Islet of Langerhans (tissue), 1 donor: Measurements from ENCODE around the gene IFRD2.
"Not testable (repeated sequence)": the region's sequence is repeated elsewhere in the genome, so short reads cannot be mapped to it uniquely, and the experiment has no call there.

ENCODE experiments used
- FAIRE-seq: peaks from one replicate; lab custom pipeline; 2011; peaks lifted over from hg19 to GRCh38; lab: Jason Lieb, UNC

IFRD2 gene

DNA sequence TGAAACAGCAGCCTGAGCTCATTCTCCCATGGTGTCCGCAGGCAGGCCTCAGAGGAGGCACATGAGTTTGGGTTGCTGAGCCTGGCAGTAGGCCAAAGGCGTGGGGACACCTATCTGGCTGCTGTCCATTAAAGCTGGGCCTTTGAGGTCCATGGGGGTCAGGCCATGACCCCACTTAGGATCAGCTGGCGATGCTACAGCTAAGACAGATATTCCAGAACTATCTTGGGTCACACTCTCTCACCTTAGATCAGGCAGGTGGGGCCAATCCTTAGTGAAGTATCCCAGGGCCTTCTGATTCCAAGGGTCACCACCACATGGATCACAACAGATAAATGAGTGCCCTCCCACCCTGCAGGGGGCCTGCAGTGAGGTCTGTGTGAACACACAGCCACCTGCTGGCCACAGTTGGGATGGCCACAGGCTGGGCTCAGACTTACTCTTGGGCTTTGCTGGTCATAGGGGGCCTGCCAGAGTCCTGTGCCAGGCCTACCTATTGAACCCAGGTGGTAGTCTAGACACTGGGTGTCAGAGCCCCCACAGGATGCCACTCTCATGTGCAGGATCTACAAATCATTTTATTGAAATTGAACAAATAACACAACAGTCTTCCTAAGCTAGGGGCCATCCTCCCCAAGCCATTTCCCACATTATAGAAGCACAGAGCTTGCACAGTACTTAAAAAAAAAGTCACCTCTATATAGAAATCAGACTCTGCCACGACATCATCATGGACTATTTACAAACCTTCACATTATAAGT, 32.3 kb upstream of the IFRD2 start:
- no peak for FAIRE-seq

DNA sequence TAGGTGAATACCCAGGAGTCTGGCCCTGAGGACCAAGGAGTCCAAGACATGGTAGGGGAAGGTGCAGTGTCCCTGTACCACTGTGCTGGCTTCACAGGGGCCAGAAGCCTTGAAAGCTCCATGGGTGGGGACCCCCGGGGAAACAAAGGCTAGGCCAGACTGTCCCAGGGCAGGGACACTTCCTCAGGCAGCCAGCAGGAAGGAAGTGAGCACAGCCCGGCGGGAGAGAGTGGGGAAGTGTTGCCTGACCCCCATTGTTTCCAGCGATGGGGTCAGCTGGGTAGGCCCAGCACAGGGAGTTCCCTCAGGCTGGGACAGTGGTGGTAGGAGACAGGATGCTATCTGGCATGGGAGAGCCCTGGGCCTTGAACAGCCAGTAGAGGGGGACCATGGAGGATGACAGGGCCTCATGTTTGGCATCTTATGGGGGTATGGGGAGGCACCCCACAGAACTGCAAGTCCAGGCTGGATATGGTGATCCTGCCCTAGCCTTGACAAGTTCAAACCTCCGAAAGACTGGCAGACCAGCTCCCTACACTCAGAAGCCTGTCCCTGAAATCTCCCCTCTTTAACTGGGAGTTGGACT, 31.5 kb upstream of the IFRD2 start:
- FAIRE-seq = no peak

DNA sequence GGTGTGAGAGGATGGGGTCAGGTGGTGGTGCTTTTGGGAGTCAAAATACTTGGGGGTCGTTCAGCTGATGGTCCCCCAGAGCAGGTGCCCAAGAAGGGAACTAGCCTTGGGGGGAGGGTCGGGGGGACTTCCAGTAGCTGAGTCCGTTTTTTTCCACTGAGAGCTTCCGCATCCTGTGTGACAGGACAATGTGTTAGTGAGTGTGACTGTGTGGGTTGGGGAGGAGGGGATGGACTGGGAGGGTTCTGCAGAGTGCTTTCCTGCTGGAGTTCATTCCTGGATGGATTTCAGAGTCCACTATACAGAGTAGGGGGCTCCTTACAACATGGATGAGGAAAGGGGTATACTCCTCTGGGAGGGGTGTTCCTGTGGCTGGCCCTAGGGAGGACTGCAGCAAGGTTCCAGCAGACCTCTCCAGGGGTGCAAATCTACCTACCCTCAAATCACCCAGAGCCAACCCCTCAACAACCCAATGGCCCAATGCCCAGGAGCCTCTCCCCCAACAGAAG, 30.9 kb upstream of the IFRD2 start:
- no peak for FAIRE-seq

DNA sequence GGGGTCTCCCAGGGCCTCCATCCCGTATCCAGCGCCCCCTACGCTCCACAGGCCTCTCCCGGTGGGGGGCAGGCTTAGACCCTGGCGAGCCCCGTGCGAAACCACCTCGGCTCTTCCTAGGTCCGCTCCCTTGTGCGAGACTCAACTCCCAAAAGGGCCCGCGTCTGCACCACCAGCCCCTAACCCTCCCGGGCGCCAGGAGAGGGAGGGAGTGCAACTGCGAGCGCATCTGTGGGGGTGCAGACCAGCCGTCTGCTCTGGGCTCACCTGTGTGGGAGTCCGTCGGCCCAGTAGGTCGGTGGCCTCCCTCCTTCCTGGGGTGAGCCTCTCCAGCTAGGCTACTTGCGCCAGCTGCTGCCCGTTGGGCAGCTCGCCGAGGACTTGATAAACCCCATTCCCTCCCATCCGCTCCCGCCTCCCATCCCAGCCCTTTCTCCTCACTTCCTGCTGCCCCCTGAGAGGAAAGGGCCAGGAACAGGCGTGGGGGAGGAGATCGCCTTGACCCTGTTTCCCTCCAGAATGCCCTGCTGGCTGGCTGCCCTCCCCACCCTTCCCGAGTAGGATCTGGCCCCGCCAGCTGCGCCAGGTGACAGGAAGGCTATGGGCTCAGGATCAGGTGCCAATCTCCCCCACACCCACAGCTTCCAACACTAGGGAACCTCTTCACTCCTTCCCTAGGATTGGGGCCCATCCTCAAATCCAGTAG, 30.3 kb upstream of the IFRD2 start, which contains the start of gene HYAL2:
Gene HYAL2 (minus strand): TSS at position 360 of the 706 bp plus-strand sequence. CDS start 2,256 bp downstream, outside the sequence.
- no peak for FAIRE-seq

DNA sequence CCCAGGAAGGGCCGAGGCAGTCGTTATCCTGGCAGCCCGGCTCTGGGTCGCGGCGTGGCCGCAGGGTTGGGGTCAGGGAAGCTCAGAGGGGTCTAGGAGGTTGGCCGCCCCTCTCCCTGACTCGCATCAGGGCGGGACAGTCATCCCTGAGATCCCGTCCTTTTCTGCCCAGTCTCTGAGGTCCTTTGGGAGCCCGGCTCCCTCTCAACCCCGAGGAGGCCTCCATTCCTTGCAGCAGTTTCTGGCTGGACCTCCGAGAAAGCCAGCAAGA, 29.8 kb upstream of the IFRD2 start:
- FAIRE-seq = no peak

DNA sequence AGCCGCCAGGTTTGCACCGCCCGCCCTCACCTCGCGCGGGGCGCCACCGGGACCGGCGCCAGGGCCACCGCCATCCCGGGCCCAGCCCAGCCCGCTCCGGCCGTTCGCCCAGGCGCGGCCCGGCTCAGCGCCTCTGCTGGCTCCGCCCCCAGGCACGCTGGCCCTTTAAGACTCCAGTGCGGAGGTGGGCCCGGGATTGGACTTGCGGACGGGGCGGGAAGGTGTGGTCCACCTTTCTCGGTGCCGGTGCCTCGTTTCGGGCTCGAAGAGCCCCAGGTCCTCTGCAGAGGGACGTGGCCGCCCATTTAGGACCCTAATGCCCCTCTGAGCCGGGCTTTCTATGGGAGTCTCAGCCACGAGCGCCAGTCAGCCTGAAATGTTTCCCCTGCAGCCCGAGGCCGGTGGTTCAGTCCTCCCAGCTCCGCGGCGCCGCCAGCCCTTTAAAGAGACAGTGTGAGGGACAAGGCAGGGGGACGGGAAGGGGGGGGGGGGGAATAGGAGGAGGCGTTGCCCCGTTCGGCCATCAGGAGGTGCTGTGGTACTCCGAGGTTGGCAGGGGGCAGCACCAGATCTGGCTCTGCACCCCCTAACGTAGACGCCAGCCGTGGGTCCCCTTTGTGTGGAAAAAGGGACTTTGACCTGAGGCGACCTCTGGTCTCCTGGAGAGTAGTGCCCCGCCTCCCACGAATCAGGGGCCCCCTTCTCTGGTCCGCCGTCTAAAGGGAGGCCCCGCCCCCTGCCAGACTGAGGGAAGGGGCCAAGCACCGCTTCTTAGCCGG, 29.3 kb upstream of the IFRD2 start:
- no peak for FAIRE-seq

DNA sequence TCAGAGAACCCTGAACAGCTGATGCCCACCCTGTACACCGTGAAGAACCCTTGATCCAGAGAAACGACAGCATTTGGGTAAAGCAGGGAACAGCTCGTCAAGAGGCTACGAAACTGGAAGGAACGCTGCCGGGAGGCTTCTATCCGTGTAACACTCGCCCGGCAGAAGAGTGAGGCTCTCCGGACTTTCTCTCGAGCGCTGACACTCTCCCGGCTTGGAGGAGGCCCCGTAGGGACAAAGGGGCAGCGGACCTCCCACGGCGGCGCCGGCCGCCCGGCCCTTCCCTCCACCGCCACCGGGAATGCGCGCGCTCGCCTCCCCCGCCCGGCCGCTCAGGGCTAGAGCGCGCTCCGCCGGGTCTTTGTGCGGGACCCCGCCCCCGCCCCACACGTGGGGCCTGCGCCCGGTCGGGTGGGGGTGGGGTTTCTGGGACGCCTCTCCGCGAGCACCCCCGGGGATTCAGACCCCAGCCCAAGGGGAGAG, 28.7 kb upstream of the IFRD2 start:
- no peak for FAIRE-seq

DNA sequence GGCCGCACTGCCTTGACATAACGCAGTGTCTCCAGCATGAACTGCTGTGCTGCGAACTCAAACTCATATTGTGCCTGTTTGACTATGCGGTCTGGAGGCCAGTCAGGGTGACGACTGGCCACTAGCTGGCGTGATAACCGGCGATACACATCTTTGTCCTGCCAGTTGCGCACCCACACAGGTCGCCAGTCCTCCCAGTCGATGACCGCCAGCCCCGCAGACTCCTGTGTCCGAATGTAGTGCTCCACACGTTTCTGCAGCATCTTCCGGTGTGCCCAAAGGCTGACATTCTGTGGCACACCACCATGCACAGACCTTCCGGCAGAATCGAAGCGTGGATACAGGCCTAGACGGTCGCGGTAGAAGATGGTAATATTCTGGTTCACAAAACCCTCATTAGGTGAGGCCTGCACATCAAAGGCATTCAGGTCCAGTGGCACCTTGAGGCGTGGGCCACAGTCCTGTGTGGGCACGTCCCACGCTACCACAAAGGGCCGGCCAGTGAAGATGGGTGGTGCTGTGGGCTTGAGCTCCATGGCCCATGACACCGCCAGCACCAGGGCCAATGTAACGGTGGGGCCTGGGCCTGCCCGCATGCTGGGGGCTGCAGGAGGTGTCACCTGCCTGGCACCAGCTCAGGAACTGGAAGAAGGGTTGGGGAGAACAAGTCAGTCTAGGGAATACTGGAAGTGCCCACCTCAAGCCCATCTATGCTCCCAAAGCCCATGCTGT, 27.8 kb upstream of the IFRD2 start:
- FAIRE-seq = no peak

DNA sequence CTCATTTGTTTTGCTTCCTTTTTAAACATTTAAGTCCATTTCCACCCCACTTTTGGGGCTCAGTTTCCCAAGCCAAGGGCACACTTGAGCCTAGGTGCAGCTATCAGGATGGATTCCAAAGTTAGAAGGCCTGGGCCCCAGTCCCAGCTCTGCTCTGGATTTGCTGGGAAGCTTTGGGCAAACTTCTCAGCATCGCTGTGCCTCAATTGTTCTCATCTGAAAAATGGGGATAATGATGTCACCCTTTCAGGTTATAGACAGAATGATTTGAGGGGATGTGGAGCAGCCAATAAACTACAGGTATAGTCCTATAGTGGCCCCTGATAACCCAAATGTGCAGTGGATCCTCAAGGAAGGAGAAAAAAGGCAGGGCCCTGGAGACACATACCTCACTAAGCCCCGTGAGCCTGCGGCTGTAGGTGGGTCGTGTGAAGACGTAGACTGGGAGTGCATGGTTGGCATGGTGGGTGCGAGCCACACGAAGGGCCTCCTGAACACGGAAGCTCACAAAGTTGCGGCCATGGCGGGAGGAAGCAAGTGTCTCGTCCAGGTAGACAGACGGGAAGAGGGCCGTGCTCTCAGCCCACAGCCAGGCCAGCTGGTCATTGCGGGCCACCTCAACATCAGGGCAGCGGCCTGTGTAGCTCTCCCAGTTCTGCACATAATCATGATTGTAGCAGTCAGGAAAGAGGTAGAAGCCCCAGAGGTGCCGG, 27.1 kb upstream of the IFRD2 start:
- no peak for FAIRE-seq

DNA sequence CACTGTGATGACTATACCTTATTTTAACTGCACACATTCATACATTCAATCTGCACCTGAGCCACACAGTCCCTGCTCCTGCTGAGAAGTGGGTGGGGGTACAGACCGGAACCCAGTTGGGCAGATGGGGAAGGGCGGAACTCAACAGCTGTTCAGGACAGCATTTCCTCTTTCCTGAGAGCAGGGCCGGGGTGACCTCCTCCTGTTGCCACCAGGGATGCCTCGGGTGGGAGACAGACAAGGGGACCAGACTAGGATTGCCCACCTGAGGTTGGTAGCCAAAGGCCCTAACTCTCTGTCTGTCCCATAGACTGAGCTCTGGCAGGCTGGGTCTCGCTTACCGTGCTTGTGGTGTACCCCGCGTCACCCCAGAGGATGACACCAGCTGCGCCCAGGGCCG, 26.4 kb upstream of the IFRD2 start:
- FAIRE-seq = no peak

DNA sequence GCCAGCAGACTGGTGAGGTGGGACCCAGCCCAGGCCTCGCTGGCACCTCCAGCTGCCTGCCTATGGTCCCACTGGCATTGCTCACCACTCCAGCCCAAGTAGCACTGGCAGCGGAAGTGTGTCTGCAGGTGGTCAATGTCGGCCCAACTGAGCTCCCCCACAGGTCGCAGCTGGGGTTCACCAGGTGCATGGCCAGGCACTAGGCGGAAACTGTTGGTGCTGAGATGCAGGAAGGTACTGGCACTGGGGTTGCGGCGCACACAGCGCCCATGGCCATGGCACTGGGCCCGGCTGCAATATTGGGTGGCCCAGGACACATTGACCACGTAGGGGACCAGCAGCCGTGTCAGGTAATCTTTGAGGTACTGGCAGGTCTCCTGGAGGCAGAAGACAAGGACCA, 25.9 kb upstream of the IFRD2 start:
- no peak for FAIRE-seq

DNA sequence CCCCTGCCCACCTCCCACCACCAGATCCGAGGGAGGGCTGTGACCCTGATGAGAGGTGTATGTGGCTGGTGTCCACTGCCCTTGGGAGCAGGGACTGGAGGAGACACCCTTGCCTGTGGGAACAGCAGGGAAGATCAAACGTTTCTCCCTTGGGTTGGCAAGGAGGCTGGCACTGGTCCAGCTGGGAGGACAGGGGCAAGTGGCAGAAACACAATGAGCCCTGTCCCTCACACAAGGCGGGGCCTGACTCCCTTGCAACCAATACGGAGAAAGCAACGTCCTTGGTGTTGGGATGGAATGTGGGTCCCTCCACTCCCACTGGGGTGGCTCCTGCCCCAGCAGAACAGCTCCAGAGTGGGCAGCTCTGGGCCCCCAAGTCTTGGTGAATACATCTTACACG, 25.1 kb upstream of the IFRD2 start:
- FAIRE-seq = no peak

DNA sequence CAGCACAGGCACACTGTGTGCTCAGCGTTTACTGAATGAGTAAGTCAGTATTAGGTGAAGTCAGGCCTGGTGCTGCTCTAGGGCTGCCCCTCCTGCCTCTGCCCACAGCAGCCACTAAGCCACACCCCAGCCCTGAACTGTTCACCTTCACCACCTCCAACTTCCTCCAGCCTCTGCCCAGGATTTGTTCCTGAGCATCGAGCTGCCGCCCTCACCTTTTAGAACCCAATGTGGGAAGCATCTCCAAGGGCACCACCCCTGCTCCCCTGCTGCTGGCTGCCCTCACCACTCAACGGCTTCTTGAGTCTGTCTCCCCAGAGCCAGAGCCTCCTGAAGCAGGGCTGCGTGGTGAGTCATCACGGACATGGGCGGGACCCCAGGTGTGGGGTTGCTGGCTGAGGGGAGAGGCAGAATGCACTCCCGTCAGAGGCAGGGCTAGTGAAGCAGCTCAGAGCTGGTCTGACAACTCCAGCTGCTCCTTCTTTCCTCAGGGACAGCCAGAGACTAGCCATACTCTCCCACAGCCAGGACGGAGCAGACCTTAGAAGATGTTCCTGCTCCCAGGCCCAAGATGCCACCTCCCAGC, 24.5 kb upstream of the IFRD2 start:
- FAIRE-seq = no peak

DNA sequence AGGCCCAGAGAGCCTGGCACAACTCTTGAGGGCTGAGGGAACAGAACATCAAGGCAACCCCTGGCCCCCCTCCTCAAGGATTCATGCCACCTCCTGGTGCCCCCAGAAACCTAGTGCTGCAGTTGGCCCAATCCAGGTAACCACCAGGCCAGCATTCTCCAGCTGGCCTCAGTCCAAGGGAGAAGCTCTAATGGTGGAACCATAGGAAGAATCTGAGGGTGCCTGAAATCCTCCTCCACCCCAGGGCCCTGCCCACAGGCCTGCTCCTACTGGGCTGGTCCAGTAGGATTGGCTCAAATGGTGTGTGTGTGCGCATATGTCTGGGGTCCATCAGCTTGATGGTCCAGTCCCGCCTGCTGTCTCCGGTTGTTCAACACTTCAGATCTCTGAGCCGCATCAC, 22.6 kb upstream of the IFRD2 start:
- FAIRE-seq = no peak

DNA sequence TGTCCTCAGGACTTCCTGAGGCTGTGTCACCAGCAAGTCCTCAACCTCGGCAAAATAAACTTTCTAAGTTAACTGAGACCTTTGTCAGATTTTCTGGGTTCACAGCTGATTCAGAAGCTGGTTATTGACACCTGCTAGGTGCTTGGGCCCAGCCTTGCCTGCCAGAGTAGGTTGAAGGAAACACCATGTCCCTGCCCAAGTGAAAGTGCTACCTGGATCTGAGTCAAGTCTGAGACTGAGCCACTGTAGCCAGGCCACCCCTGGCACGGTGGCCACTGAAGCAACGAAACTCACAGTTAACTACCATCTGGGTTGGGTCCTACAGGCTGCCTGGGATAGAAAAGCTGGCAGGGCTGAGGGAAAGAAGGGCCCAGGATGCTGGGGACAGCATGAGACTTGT, 22.1 kb upstream of the IFRD2 start:
- FAIRE-seq = no peak

DNA sequence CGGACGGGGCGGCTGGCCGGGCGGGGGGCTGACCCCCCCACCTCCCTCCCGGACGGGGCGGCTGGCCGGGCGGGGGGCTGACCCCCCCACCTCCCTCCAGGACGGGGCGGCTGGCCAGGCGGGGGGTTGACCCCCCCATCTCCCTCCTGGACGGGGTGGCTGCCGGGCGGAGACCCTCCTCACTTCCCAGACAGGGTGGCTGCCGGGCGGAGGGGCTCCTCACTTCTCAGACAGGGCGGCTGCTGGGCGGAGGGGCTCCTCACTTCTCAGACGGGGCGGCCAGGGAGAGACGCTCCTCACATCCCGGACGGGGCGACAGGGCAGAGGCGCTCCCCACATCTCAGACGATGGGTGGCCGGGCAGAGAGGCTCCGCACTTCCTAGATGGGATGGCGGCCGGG, 19.8 kb upstream of the IFRD2 start:
- not testable (repeated sequence) for FAIRE-seq

DNA sequence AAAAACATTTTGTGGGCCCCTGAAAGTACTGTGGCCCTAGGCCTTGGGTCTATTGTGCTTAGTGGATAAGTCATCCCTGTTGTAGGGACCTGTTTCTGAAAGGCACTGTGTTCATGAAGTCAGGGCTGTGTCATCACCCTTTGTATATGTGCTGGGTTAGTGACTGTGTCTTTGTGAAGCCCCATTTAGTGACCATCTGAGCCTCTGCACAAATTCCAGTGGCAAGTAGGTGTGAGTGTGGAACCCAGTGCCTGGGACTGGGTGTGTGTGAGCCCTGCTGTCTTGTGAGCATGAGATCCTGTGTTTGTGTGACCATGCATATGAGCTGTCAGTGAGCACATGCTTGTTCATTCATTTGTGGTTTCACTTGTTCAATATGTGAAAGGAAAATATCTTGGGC, 12.4 kb upstream of the IFRD2 start:
- no peak for FAIRE-seq

DNA sequence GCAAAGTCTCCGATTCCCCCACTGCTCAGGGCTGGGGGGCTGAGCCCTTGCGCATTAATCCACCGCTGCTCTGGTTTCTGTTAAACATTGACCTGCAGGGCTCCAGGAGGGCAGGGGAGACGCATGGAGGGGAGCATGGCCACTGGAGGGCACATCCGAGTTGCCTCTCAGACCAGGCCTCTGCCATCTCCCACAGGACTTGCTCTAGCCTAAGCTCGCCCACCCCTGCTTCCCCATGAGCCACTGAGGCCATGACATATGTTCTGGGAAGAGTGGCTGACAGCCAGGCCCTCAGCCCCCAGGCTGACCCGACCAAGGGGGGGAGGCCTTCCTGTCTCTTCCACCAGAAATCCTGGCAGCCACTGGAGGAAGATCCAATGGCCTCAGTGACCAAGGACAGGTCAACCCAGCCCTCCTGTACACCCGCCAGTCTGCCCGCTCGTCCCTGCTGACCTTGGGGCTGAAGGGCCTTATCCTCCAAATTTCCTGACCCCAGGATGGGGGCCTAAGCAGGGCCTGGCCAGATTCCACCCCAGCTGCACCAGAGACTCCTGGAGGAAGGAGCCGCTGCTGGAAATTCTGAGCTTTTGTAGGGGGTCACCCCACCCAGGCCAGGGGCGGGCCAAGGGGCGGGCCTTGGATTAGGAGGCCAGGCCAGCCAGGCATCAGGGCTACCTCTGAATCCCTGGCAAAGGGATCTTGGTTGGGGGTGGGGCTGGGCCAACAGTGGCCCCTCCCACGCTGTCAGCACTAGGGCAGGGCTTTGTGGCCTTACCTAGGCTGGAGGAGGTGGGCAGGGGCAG, 11.0 kb upstream of the IFRD2 start, which contains the start of gene HYAL1:
Gene HYAL1 (minus strand): TSS at position 562 of the 803 bp plus-strand sequence. CDS start 618 bp downstream, outside the sequence.
- no peak for FAIRE-seq

DNA sequence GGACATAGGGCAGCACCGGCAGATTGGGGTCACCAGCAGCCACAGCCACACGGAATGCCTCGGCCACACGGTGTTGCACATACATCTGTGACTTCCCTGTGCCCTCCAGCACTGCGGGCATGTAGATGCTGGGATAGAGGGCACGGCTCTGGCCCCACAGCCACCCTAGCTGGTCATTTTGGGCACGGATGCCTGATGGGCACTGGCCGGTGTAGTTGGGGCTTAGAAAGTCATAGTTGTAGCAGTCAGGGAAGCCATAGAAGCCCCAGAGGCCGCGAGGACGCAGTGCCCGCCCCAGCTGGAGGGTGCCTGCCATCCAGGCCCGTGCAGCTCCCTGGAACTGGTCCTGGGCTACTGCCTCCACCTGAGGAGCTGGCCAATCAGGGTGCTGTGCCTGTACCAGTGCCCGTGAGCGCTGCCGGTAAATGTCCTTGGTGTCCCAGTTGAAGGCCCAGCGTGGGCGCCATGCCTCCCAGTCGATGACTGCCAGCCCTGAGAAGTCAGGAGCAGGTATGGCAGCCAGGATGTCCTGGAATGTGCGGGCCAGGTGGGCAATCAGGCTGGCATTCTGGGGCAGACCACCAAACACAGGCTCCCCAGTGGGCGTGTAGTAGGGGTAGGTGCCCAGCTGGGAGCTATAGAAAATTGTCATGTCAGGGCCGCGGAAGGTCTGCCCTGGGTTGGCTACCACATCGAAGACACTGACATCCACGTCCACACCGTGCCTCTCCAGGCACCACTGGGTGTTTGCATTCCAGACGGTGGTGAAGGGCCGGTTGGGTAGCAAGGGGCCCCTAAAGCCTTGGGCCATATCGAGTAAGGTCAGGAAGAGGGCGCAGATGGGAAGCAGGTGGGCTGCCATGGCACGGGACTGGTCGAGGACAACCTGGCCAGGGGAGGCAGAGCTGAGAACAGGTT, 10.1 kb upstream of the IFRD2 start:
- FAIRE-seq = no peak
